GM12878 (cell line): ENCODE measurements around the gene C10orf105. TPM values are rescaled to one million over a fixed set of nuclear protein-coding genes. Genes with fewer than 3 reads are reported as not detected.

ENCODE experiments used
- ATAC-seq: fragments of 200-7000 bp; cut with Tn5 transposase; 3 replicates; pipeline ENCODE4 v1.9.1; 2020; ENCODE audit warnings: mild to moderate bottlenecking, moderate library complexity
- BruUV-seq: library from RNA; stranded (reverse); fragments of 400-500 nt; replicated peaks from 2 replicates; lab custom pipeline; 2021; lab: Mats Ljungman, UMichigan
- CTCF ChIA-PET: fragments of 300-600 bp; sonication (Branson Sonifier 250); formaldehyde crosslinking; extraction: SDS; loops from one replicate; lab custom pipeline; 2021; ENCODE audit warnings: inconsistent platforms; lab: Yijun Ruan, JAX
- POLR2A ChIA-PET: fragments of 350-600 bp; formaldehyde crosslinking; extraction: SDS; loops from one replicate; lab custom pipeline; 2021; ENCODE audit warnings: inconsistent platforms; lab: Charles Lee
- RAD21 ChIA-PET: fragments of 300-600 bp; sonication (Branson Sonifier 250); formaldehyde crosslinking; loops from one replicate; lab custom pipeline; 2023; ENCODE audit warnings: antibody characterized with exemption; ENCODE audit not compliant: unreplicated experiment; lab: Charles Lee
- SMC1A ChIA-PET: fragments of 300-600 bp; sonication (Branson Sonifier 250); formaldehyde crosslinking; loops from one replicate; lab custom pipeline; 2023; ENCODE audit not compliant: unreplicated experiment, uncharacterized antibody; lab: Charles Lee
- DNase-seq: peaks from one replicate; pipeline ENCODE4 v3.0.0-alpha.2; 2011; ENCODE audit warnings: low read depth, low spot score
- FAIRE-seq: peaks from 3 replicates; lab custom pipeline; 2011; peaks lifted over from hg19 to GRCh38; lab: Jason Lieb, UNC
- H2AFZ ChIP-seq: 2 replicates; pipeline ENCODE4 v1.6.0; 2011; ENCODE audit warnings: low read depth, low read length, control low read depth; ENCODE audit not compliant: control insufficient read depth
- H3K27ac ChIP-seq: 2 replicates; pipeline ENCODE4 v1.5.1; 2011; ENCODE audit warnings: control low read depth; ENCODE audit not compliant: control insufficient read depth, insufficient read depth
- H3K27me3 ChIP-seq, 2 experiments: replicated peaks in 1 of 2; 2 replicates each; pipeline versions ENCODE4 v1.6.0 to v1.6.1; 2011; ENCODE audit warnings: low read length in 1 of 2; ENCODE audit not compliant: control insufficient read depth in 2 of 2, insufficient read depth in 2 of 2
- H3K36me3 ChIP-seq, 2 experiments: 2 replicates each; pipeline ENCODE4 v1.5.1; 2011; ENCODE audit warnings: low read length in 1 of 2; ENCODE audit not compliant: control insufficient read depth in 2 of 2, insufficient read depth in 2 of 2
- H3K4me1 ChIP-seq: 2 replicates; pipeline ENCODE4 v1.6.1; 2011; ENCODE audit warnings: mild to moderate bottlenecking, low read length, moderate library complexity, mixed read lengths; ENCODE audit not compliant: control insufficient read depth, insufficient read depth
- H3K4me2 ChIP-seq: 2 replicates; pipeline ENCODE4 v1.6.0; 2011; ENCODE audit warnings: control low read depth; ENCODE audit not compliant: control insufficient read depth, insufficient read depth
- H3K4me3 ChIP-seq: fragments of 200-600 bp; sonication (generic); 2 replicates; pipeline ENCODE4 v1.5.1; 2016
- H3K79me2 ChIP-seq: 2 replicates; pipeline ENCODE4 v1.6.0; 2011; ENCODE audit warnings: low read length; ENCODE audit not compliant: control insufficient read depth, insufficient read depth
- H3K9ac ChIP-seq: 2 replicates; pipeline ENCODE4 v1.8.0; 2011; ENCODE audit warnings: low read length, control low read depth, mixed read lengths; ENCODE audit not compliant: control insufficient read depth, insufficient read depth
- H3K9me3 ChIP-seq: replicated peaks from 3 replicates; pipeline ENCODE4 v1.5.1; 2011; ENCODE audit warnings: mild to moderate bottlenecking, low read length; ENCODE audit not compliant: control insufficient read depth, insufficient read depth
- H4K20me1 ChIP-seq: 2 replicates; pipeline ENCODE4 v1.6.0; 2011; ENCODE audit not compliant: control insufficient read depth, insufficient read depth
- BHLHE40 ChIP-seq, 2 experiments: fragments of 450-650 bp in 1 of 2; IDR thresholded peaks; 2 replicates each; pipeline ENCODE4 v1.6.1; 2011 to 2017; ENCODE audit warnings: low read depth in 2 of 2, borderline replicate concordance in 1 of 2, improper control_type of control experiment in 1 of 2, low read length in 1 of 2, mild to moderate bottlenecking in 1 of 2
- ETV6 ChIP-seq, 2 experiments: fragments of 450-650 bp in 1 of 2; IDR thresholded peaks in 1 of 2; conservative IDR thresholded peaks in 1 of 2; 2 replicates each; pipeline ENCODE4 v1.6.1; 2014; ENCODE audit warnings: antibody characterized with exemption in 1 of 2, borderline replicate concordance in 1 of 2, low read depth in 1 of 2, mild to moderate bottlenecking in 1 of 2, moderate library complexity in 1 of 2
- GATAD2B ChIP-seq: fragments of 450-650 bp; conservative IDR thresholded peaks from 2 replicates; pipeline ENCODE4 v1.6.1; 2017; ENCODE audit warnings: low read depth, mild to moderate bottlenecking, moderate library complexity
- IKZF1 ChIP-seq: fragments of 450-650 bp; conservative IDR thresholded peaks from 2 replicates; pipeline ENCODE4 v1.6.1; 2017; ENCODE audit warnings: antibody characterized with exemption, mild to moderate bottlenecking
- IKZF2 ChIP-seq, 2 experiments: fragments of 450-650 bp; IDR thresholded peaks; 2 replicates each; pipeline ENCODE4 v1.6.1; 2017; ENCODE audit warnings: mild to moderate bottlenecking in 2 of 2, moderate library complexity in 2 of 2
- KAT2A ChIP-seq: conservative IDR thresholded peaks from 2 replicates; pipeline ENCODE4 v1.6.1; 2011; ENCODE audit warnings: low read depth, low read length; ENCODE audit not compliant: control insufficient read depth
- KLF5 ChIP-seq: fragments of 450-650 bp; IDR thresholded peaks from 2 replicates; pipeline ENCODE4 v1.6.1; 2014; ENCODE audit warnings: mild to moderate bottlenecking; ENCODE audit not compliant: partially characterized antibody
- MYB ChIP-seq: fragments of 150-350 bp; IDR thresholded peaks from 2 replicates; pipeline ENCODE4 v1.6.1; 2014; ENCODE audit warnings: mild to moderate bottlenecking, low read depth, low read length, borderline replicate concordance
- NR2C1 ChIP-seq: fragments of 450-650 bp; IDR thresholded peaks from 2 replicates; pipeline ENCODE4 v1.6.1; 2017; ENCODE audit warnings: antibody characterized with exemption, mild to moderate bottlenecking, moderate library complexity
- POLR2A ChIP-seq: IDR thresholded peaks from 2 replicates; pipeline ENCODE4 v1.6.1; 2011; ENCODE audit warnings: low read depth, mild to moderate bottlenecking, low read length
- SIX5 ChIP-seq: IDR thresholded peaks from 2 replicates; pipeline ENCODE4 v1.6.1; 2011; ENCODE audit warnings: mild to moderate bottlenecking, low read depth, low read length, moderate library complexity; ENCODE audit not compliant: severe bottlenecking
- SPI1 ChIP-seq: IDR thresholded peaks from 2 replicates; pipeline ENCODE4 v1.6.1; 2011; ENCODE audit warnings: low read depth, mild to moderate bottlenecking, low read length, moderate library complexity, borderline replicate concordance; ENCODE audit not compliant: insufficient read depth
- TCF3 ChIP-seq: IDR thresholded peaks from 2 replicates; pipeline ENCODE4 v1.6.1; 2012; ENCODE audit warnings: low read depth, mild to moderate bottlenecking, low read length, borderline replicate concordance; ENCODE audit not compliant: insufficient read depth
- YY1 ChIP-seq: IDR thresholded peaks from 2 replicates; pipeline ENCODE4 v1.6.1; 2011; ENCODE audit warnings: low read depth, mild to moderate bottlenecking, low read length
- WGBS: methylation state at CpG from one replicate; pipeline ENCODE4 v1.1.6; 2016; ENCODE audit warnings: low lambda C conversion rate; ENCODE audit not compliant: insufficient replicate concordance, insufficient coverage; ENCODE audit errors: missing lambda C conversion rate; 5-methylcytosine and 5-hydroxymethylcytosine counted together
- in situ Hi-C: fragments of 300-500 bp; cut with MboI; formaldehyde crosslinking; loops from 9 replicates; pipeline ENCODE4 v1.14.3; 2018; ENCODE audit warnings: mixed read lengths
- intact Hi-C: fragments of 100-400 bp; cut with micrococcal nuclease; formaldehyde crosslinking; loops from one replicate; pipeline ENCODE4 v1.14.2; 2022; ENCODE audit not compliant: unreplicated experiment
- polyA plus RNA-seq, 11 experiments: library from polyadenylated mRNA; depleted of rRNA in 4 of 11; unstranded in 6 of 11; stranded (reverse) in 5 of 11; fragments of >200 nt; fragmentation: Nextera tagmentation in 4 of 11; fragmentation: Illumina TruSeq in 1 of 11; extraction: Ambion mirVana in 4 of 11; extraction: Trizol in 1 of 11; gene quantifications; 1 replicate in 1 of 11; 2 replicates in 10 of 11; pipeline versions ENCODE4 v1.2.1 to v1.2.3, GENCODE V29; 2011 to 2016; ENCODE audit warnings: inconsistent platforms in 2 of 11, missing spikeins in 2 of 11, low read depth in 1 of 11
- total RNA-seq, 4 experiments: library from RNA; depleted of rRNA in 3 of 4; stranded (reverse); fragments of >200 nt in 3 of 4; fragmentation: Illumina TruSeq in 1 of 4; extraction: Trizol in 1 of 4; gene quantifications; 2 replicates each; pipeline versions ENCODE4 v1.2.1 to v1.2.3, GENCODE V29; 2013 to 2021
- TF ChIP-seq, protein P1 (sequence below): fragments of 150-350 bp; IDR thresholded peaks from 2 replicates; pipeline ENCODE4 v1.6.1; 2016; ENCODE audit warnings: low read depth, low read length
- TF ChIP-seq, protein P2 (sequence below): IDR thresholded peaks from 2 replicates; pipeline ENCODE4 v1.6.1; 2011; ENCODE audit warnings: mild to moderate bottlenecking, low read depth, low read length, moderate library complexity; ENCODE audit not compliant: insufficient replicate concordance
- TF ChIP-seq, protein P3 (sequence below): fragments of 450-650 bp; IDR thresholded peaks from 2 replicates; pipeline ENCODE4 v1.6.1; 2017; ENCODE audit warnings: borderline replicate concordance

The C10orf105 gene
- total and polyA plus RNA-seq, 10 of the 15 experiments (the other 5 are each of a cell fraction or from before 2014, with no cell fraction given): 0.04 to 0.06 (median 0.05) TPM; not detected in 7

DNA sequence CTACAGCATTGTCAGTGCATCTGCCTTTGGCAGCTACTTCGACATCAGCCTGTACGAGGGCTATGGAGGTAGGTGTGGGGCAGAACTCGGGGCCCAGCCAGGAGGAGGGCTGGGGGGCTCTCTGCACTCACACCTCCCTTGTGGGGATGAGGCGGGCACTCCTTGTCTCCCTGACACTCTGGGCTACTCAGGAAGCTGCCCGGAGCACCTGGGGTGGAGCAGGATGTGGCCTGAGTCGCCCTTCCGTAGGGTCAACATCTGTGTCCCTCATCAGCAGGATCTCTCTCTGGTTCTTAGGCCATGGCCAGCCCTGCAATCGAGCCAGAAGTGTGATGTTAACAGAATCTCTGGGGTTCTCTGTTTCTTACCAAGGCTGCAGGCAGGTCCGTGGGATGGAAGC, 40.2 kb downstream of the C10orf105 start:
- ChIA-PET SMC1A (interaction anchor here (1.4 kb wide), 1 partner anchor 20 kb away, joined by 3 read pairs; no protein-coding TSS in a partner anchor), POLR2A (interaction anchor here (0.6 kb wide), 2 partner anchors 693 to 1416 kb away, joined by 3 to 5 read pairs; no protein-coding TSS in a partner anchor), RAD21 (interaction anchor here (3.8 kb wide), 1 partner anchor 18 kb away, joined by 14 read pairs; no protein-coding TSS in a partner anchor), CTCF (interaction anchor here (0.9 to 1.6 kb wide), 4 partner anchors 11 to 29 kb away, joined by 3 to 6 read pairs (median 4); no protein-coding TSS in a partner anchor)
- no peak overlapping the region for H3K27ac ChIP-seq
- no peak overlapping the region for H3K4me2 ChIP-seq
- BruUV-seq: no TSS peak
- H3K9me3 ChIP-seq: no peaks in the 10 kb centered on the region
- no peak overlapping the region for H3K4me3 ChIP-seq
- H3K36me3 ChIP-seq: no peaks in the 10 kb centered on the region
- H3K4me1 ChIP-seq: peaks cover 3% of the 10 kb centered on the region; the same call in 1 of the 2 replicates
- no peaks in the 10 kb centered on the region for H3K79me2 ChIP-seq
- TF ChIP-seq IKZF2 (IDR thresholded peaks at IDR 0.05) (no peak), SIX5 (no peak), IKZF1 (no peak), MYB (no peak), NR2C1 (no peak), BHLHE40 (IDR thresholded peaks at IDR 0.05; ENCODE audit: borderline replicate concordance in 1 of 2, low read depth in 2 of 2, low read length in 1 of 2) (no peak), YY1 (no peak), TCF3 (no peak), SPI1 (no peak), ETV6 (conservative IDR thresholded peaks at IDR 0.05 in 1 of 2, IDR thresholded peaks at IDR 0.05 in 1 of 2; ENCODE audit: borderline replicate concordance in 1 of 2, low read depth in 1 of 2) (no peak), POLR2A (no peak), GATAD2B (no peak), KLF5 (no peak), KAT2A (no peak)
- TF ChIP-seq, protein P1, sequence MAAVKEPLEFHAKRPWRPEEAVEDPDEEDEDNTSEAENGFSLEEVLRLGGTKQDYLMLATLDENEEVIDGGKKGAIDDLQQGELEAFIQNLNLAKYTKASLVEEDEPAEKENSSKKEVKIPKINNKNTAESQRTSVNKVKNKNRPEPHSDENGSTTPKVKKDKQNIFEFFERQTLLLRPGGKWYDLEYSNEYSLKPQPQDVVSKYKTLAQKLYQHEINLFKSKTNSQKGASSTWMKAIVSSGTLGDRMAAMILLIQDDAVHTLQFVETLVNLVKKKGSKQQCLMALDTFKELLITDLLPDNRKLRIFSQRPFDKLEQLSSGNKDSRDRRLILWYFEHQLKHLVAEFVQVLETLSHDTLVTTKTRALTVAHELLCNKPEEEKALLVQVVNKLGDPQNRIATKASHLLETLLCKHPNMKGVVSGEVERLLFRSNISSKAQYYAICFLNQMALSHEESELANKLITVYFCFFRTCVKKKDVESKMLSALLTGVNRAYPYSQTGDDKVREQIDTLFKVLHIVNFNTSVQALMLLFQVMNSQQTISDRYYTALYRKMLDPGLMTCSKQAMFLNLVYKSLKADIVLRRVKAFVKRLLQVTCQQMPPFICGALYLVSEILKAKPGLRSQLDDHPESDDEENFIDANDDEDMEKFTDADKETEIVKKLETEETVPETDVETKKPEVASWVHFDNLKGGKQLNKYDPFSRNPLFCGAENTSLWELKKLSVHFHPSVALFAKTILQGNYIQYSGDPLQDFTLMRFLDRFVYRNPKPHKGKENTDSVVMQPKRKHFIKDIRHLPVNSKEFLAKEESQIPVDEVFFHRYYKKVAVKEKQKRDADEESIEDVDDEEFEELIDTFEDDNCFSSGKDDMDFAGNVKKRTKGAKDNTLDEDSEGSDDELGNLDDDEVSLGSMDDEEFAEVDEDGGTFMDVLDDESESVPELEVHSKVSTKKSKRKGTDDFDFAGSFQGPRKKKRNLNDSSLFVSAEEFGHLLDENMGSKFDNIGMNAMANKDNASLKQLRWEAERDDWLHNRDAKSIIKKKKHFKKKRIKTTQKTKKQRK: no peak
- TF ChIP-seq, protein P2, sequence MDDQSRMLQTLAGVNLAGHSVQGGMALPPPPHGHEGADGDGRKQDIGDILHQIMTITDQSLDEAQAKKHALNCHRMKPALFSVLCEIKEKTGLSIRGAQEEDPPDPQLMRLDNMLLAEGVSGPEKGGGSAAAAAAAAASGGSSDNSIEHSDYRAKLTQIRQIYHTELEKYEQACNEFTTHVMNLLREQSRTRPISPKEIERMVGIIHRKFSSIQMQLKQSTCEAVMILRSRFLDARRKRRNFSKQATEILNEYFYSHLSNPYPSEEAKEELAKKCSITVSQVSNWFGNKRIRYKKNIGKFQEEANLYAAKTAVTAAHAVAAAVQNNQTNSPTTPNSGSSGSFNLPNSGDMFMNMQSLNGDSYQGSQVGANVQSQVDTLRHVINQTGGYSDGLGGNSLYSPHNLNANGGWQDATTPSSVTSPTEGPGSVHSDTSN: no peak
- TF ChIP-seq, protein P3, sequence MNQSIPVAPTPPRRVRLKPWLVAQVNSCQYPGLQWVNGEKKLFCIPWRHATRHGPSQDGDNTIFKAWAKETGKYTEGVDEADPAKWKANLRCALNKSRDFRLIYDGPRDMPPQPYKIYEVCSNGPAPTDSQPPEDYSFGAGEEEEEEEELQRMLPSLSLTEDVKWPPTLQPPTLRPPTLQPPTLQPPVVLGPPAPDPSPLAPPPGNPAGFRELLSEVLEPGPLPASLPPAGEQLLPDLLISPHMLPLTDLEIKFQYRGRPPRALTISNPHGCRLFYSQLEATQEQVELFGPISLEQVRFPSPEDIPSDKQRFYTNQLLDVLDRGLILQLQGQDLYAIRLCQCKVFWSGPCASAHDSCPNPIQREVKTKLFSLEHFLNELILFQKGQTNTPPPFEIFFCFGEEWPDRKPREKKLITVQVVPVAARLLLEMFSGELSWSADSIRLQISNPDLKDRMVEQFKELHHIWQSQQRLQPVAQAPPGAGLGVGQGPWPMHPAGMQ: no peak
- DNase-seq (no peak), ATAC-seq (no peak), FAIRE-seq (no peak)
- 48% methylated on average over 9 of the region's 9 CpGs for WGBS
- H2AFZ ChIP-seq: no peak overlapping the region
- H3K9ac ChIP-seq: no peak overlapping the region
- H3K27me3 ChIP-seq: no peaks in the 10 kb centered on the region
- no peaks in the 10 kb centered on the region for H4K20me1 ChIP-seq
- in situ Hi-C loops (no loop called here), intact Hi-C loops (no loop called here)
